Thoracic aorta (tissue), 2 donors: ENCODE measurements around the gene SAMD14. TPM values are rescaled to one million over a fixed set of nuclear protein-coding genes. Genes with fewer than 3 reads are reported as not detected.
A peak's percentile ranks its signal among the peaks of the same experiment; 100 is the strongest.

Experiments used
- ATAC-seq: fragments of 150-250 bp; one replicate; pipeline ENCODE4 v1.8.0; 2017; ENCODE audit warnings: low read depth; ENCODE audit not compliant: insufficient number of reproducible peaks, low FRiP score
- DNase-seq: peaks from one replicate; pipeline ENCODE4 v3.0.0-alpha.2; 2020; ENCODE audit warnings: low spot score
- H3K27ac ChIP-seq, 2 donors: fragments of 200-600 bp; sonication (generic); 1 replicate in 1 of 2; 2 replicates in 1 of 2; pipeline ENCODE4 v1.5.1; 2016; ENCODE audit warnings: mild to moderate bottlenecking in 2 of 2, moderate library complexity in 2 of 2
- H3K27me3 ChIP-seq: fragments of 200-600 bp; sonication (generic); replicated peaks from 2 replicates; pipeline ENCODE4 v1.6.0; 2016; ENCODE audit warnings: mild to moderate bottlenecking; ENCODE audit not compliant: insufficient read depth
- H3K36me3 ChIP-seq: fragments of 200-600 bp; sonication (generic); one replicate; pipeline ENCODE4 v1.5.1; 2016
- H3K4me1 ChIP-seq, 2 donors: fragments of 200-600 bp; sonication (generic); 1 replicate in 1 of 2; 2 replicates in 1 of 2; pipeline versions ENCODE4 v1.5.1 to v1.6.0; 2016; ENCODE audit warnings: low read depth in 2 of 2, mild to moderate bottlenecking in 1 of 2; ENCODE audit not compliant: control insufficient read depth in 1 of 2
- H3K4me3 ChIP-seq: fragments of 200-600 bp; sonication (generic); 2 replicates; pipeline ENCODE4 v1.5.1; 2016; ENCODE audit warnings: mild to moderate bottlenecking
- H3K9me3 ChIP-seq: fragments of 200-600 bp; sonication (generic); 2 replicates; pipeline ENCODE4 v1.5.1; 2016
- total RNA-seq, 2 donors: library from RNA; depleted of rRNA; stranded (reverse); fragments of >200 nt; gene quantifications; one replicate each; pipeline versions ENCODE4 v1.1.0 to v1.2.3, GENCODE V29; 2016
- TF ChIP-seq, protein P1 (sequence below): fragments of 200-600 bp; sonication (generic); IDR thresholded peaks from one replicate; pipeline ENCODE4 v1.5.1; 2019; ENCODE audit warnings: antibody characterized with exemption

The SAMD14 gene
- total RNA-seq, 2 donors from 2014 or later: 9.7 to 11.5 TPM

DNA sequence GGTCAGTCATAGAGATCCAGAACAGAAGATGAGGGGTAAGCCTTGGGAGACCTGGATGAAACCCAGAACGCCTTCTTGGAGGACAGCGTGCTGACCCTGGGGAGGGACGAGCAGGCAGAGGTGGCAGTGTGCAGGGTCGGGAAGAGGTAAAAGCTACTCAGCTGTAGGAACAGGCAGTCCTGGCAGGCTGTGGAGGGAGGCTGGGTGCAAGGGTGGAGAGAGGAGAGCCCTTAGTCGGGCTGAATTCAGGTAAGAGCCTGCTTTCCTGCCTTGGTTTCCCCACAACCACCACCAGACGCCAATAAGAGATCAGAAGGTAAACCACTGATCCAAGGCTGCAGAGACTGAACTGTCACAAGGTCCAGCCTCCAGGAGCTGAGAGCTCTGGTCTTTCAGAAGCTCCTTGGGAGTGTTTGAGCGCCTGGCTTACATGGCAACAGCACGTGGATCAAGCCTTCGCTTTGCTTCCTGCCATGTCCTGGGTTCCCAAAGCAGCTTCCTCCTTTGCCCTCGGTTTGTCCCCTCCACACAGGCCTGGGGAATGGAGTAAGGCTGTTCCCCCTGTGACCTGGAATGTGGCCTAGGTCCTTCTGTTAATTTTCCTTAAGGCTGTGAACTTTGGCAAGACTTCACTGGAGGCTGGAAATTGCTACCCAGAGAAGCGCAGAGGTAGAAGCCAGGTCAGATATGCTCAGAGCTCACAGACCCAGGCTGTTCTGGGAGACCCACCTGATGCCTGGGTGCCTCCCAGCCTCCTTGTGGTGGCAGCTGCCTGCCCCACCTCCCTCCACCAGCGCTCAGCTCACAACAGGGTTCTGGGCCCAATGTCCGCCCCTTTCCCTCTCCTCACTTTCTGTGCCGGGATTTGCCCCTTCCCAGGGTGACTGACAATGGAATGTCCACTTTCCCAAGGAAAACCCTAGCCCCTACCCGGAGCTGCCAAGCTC is 38.7 kb downstream of the SAMD14 start:
- H3K36me3 ChIP-seq: peaks cover 27% of the 10 kb centered on the region
- ATAC-seq: no peak
- no peak overlapping the region for H3K4me3 ChIP-seq
- H3K4me1 ChIP-seq: peaks cover 3 to 6% of the 10 kb centered on the region in 2 donors
- DNase-seq: no peak
- H3K27ac ChIP-seq: no peak overlapping the region
- H3K27me3 ChIP-seq: no peaks in the 10 kb centered on the region
- TF ChIP-seq, protein P1, sequence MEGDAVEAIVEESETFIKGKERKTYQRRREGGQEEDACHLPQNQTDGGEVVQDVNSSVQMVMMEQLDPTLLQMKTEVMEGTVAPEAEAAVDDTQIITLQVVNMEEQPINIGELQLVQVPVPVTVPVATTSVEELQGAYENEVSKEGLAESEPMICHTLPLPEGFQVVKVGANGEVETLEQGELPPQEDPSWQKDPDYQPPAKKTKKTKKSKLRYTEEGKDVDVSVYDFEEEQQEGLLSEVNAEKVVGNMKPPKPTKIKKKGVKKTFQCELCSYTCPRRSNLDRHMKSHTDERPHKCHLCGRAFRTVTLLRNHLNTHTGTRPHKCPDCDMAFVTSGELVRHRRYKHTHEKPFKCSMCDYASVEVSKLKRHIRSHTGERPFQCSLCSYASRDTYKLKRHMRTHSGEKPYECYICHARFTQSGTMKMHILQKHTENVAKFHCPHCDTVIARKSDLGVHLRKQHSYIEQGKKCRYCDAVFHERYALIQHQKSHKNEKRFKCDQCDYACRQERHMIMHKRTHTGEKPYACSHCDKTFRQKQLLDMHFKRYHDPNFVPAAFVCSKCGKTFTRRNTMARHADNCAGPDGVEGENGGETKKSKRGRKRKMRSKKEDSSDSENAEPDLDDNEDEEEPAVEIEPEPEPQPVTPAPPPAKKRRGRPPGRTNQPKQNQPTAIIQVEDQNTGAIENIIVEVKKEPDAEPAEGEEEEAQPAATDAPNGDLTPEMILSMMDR: no peak
- no peaks in the 10 kb centered on the region for H3K9me3 ChIP-seq

DNA sequence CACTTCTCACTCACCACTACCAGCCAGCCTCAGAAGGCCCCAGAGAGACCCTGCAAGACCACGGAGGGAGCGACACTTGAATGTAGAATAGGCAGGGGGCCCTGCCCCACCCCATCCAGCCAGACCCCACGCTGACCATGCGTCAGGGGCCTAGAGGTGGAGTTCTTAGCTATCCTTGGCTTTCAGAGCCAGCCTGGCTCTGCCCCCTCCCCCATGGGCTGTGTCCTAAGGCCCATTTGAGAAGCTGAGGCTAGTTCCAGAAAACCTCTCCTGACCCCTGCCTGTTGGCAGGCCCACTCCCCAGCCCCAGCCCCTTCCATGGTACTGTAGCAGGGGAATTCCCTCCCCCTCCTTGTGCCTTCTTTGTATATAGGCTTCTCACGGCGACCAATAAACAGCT is 39.9 kb downstream of the SAMD14 start:
- Histone ChIP-seq H3K9me3 (no peaks in the 10 kb centered on the region), H3K36me3 (peaks cover 27% of the 10 kb centered on the region), H3K27ac (no peak overlapping the region), H3K4me1 (no peaks in the 10 kb centered on the region), H3K4me3 (no peak overlapping the region), H3K27me3 (no peaks in the 10 kb centered on the region)
- TF ChIP-seq, protein P1: no peak
- DNase-seq: no peak
- no peak for ATAC-seq

DNA sequence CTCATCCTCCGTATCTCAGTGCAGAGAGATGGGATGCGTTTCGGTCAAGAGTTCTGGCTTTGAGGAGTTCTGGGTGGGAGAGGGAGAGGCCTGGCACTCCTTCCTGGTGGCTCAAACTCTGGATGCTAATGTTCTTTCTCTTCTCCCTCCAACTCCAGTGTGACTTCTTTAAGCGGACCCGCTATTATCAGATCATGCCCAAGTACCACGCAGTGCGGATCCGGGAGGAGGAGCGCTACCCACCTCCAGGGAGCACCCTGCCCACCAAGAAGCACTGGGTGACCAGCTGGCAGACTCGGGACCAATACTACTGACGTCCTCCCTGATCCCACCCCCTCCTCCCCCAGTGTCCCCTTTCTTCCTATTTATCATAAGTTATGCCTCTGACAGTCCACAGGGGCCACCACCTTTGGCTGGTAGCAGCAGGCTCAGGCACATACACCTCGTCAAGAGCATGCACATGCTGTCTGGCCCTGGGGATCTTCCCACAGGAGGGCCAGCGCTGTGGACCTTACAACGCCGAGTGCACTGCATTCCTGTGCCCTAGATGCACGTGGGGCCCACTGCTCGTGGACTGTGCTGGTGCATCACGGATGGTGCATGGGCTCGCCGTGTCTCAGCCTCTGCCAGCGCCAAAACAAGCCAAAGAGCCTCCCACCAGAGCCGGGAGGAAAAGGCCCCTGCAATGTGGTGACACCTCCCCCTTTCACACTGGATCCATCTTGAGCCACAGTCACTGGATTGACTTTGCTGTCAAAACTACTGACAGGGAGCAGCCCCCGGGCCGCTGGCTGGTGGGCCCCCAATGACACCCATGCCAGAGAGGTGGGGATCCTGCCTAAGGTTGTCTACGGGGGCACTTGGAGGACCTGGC is 40.8 kb downstream of the SAMD14 start:
- TF ChIP-seq, protein P1: no peak
- DNase-seq: no peak
- Histone ChIP-seq H3K36me3 (peaks cover 27% of the 10 kb centered on the region), H3K9me3 (no peaks in the 10 kb centered on the region), H3K4me3 (no peak overlapping the region), H3K27me3 (no peaks in the 10 kb centered on the region), H3K4me1 (no peaks in the 10 kb centered on the region), H3K27ac (no peak overlapping the region)
- no peak for ATAC-seq

DNA sequence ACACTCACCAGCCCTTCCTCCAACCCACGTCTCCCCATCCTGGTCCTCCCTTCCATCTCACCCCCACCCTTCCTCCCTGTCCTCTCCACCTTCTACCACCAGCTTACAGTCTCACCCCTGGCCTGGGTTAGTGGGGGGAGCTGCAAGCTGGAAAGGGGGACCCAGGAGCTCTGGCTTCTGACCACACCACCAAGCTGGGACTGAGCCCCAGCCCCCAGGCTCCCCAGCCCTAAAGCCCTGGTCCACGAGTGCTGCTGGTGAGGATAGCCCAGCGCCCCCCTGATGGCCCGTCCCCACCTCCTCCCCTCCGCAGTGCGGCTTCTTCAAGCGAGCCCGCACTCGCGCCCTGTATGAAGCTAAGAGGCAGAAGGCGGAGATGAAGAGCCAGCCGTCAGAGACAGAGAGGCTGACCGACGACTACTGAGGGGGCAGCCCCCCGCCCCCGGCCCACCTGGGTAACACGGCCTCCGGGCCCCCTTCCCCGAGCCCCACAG is 42.0 kb downstream of the SAMD14 start:
- H3K36me3 ChIP-seq: peaks cover 27% of the 10 kb centered on the region
- TF ChIP-seq, protein P1: no peak
- DNase-seq (no peak), ATAC-seq (no peak)
- no peaks in the 10 kb centered on the region for H3K27me3 ChIP-seq
- no peak overlapping the region for H3K4me3 ChIP-seq
- no peaks in the 10 kb centered on the region for H3K4me1 ChIP-seq
- H3K27ac ChIP-seq: peak overlapping the region in 1 of 2 donors; percentile 42
- H3K9me3 ChIP-seq: no peaks in the 10 kb centered on the region
